Endothelial cell of umbilical vein (primary cell): Measurements from ENCODE around the gene CPEB2. TPM values are rescaled to one million over a fixed set of nuclear protein-coding genes. Genes with fewer than 3 reads are reported as not detected.

Source experiments
- BruUV-seq: library from RNA; stranded (reverse); fragments of 400-500 nt; replicated peaks from 2 replicates; lab custom pipeline; 2021; lab: Mats Ljungman, UMichigan
- CTCF ChIA-PET: fragments of 300-600, 350-600 bp; sonication (Branson Sonifier 250); formaldehyde crosslinking; loops from one replicate; lab custom pipeline; 2021; ENCODE audit warnings: antibody characterized with exemption, inconsistent platforms; lab: Charles Lee
- POLR2A ChIA-PET: fragments of 300-600, 350-600 bp; sonication (Branson Sonifier 250); formaldehyde crosslinking; loops from one replicate; lab custom pipeline; 2021; ENCODE audit warnings: antibody characterized with exemption, inconsistent platforms; lab: Charles Lee
- DNase-seq: peaks from one replicate; pipeline ENCODE4 v3.0.0-alpha.2; 2011; ENCODE audit warnings: low read depth, low spot score
- FAIRE-seq: peaks from 2 replicates; lab custom pipeline; 2011; peaks lifted over from hg19 to GRCh38; lab: Jason Lieb, UNC
- H2AFZ ChIP-seq: 2 replicates; pipeline ENCODE4 v1.6.0; 2012; ENCODE audit warnings: low read depth, low read length, control low read depth, inconsistent platforms
- H3K27ac ChIP-seq: 2 replicates; pipeline ENCODE4 v1.5.1; 2011; ENCODE audit warnings: low read depth, mild to moderate bottlenecking, control low read depth, low read length, moderate library complexity; ENCODE audit not compliant: insufficient read depth
- H3K27me3 ChIP-seq, 2 experiments: 2 replicates each; pipeline versions ENCODE4 v1.6.0 to v1.6.1; 2011; ENCODE audit warnings: low read length in 2 of 2, mixed read lengths in 1 of 2; ENCODE audit not compliant: control insufficient read depth in 2 of 2, insufficient read depth in 2 of 2
- H3K36me3 ChIP-seq, 2 experiments: 2 replicates in 1 of 2; 3 replicates in 1 of 2; pipeline ENCODE4 v1.5.1; 2011; ENCODE audit warnings: low read length in 2 of 2, mild to moderate bottlenecking in 1 of 2, moderate library complexity in 1 of 2; ENCODE audit not compliant: control insufficient read depth in 2 of 2, insufficient read depth in 2 of 2; ENCODE audit errors: extremely low read depth in 1 of 2
- H3K4me1 ChIP-seq: 3 replicates; pipeline ENCODE4 v1.5.1; 2011; ENCODE audit warnings: mild to moderate bottlenecking, low read length; ENCODE audit not compliant: control insufficient read depth, insufficient read depth; ENCODE audit errors: extremely low read depth
- H3K4me2 ChIP-seq: 2 replicates; pipeline ENCODE4 v1.6.1; 2011; ENCODE audit warnings: low read length, control low read depth, mixed read lengths; ENCODE audit not compliant: insufficient read depth
- H3K4me3 ChIP-seq, 3 experiments: fragments of 200-600 bp in 1 of 3; sonication (generic), shearing (Covaris generic) in 1 of 3; replicated peaks in 1 of 3; 2 replicates each; pipeline ENCODE4 v1.5.1; 2011 to 2016; ENCODE audit warnings: control low read depth in 3 of 3, low read length in 3 of 3, mild to moderate bottlenecking in 2 of 3, inconsistent platforms in 1 of 3, low read depth in 1 of 3, moderate library complexity in 1 of 3; ENCODE audit not compliant: insufficient read depth in 1 of 3
- H3K79me2 ChIP-seq: 2 replicates; pipeline ENCODE4 v1.6.0; 2012; ENCODE audit warnings: low read length, inconsistent platforms; ENCODE audit not compliant: control insufficient read depth, insufficient read depth
- H3K9ac ChIP-seq: replicated peaks from 2 replicates; pipeline ENCODE3; 2011; ENCODE audit warnings: low read length, control low read depth; ENCODE audit not compliant: insufficient read depth; ENCODE audit errors: extremely low read depth
- H3K9me1 ChIP-seq: replicated peaks from 3 replicates; pipeline ENCODE4 v1.6.0; 2011; ENCODE audit warnings: mild to moderate bottlenecking, low read length; ENCODE audit not compliant: control insufficient read depth, insufficient read depth; ENCODE audit errors: extremely low read depth
- H3K9me3 ChIP-seq: replicated peaks from 2 replicates; pipeline ENCODE4 v1.5.1; 2012; ENCODE audit warnings: low read length, inconsistent platforms; ENCODE audit not compliant: control insufficient read depth, insufficient read depth
- H4K20me1 ChIP-seq: replicated peaks from 2 replicates; pipeline ENCODE3; 2011; ENCODE audit warnings: mild to moderate bottlenecking, low read length; ENCODE audit not compliant: control insufficient read depth, insufficient read depth; ENCODE audit errors: extremely low read depth
- CTCF ChIP-seq, 2 donors: IDR thresholded peaks; 1 replicate in 1 of 2; 2 replicates in 1 of 2; pipeline ENCODE4 v1.5.1; 2011; ENCODE audit warnings: low read length in 2 of 2, mild to moderate bottlenecking in 2 of 2, moderate library complexity in 2 of 2, control low read depth in 1 of 2, inconsistent platforms in 1 of 2, low read depth in 1 of 2; ENCODE audit not compliant: insufficient read depth in 1 of 2; ENCODE audit errors: extremely low read depth in 1 of 2
- EZH2 ChIP-seq: IDR thresholded peaks from 2 replicates; pipeline ENCODE4 v1.6.1; 2012; ENCODE audit warnings: borderline replicate concordance, low read depth, mild to moderate bottlenecking, moderate library complexity, low read length, inconsistent platforms; ENCODE audit not compliant: severe bottlenecking
- GATA2 ChIP-seq: IDR thresholded peaks from 2 replicates; pipeline ENCODE4 v1.7.0; 2011; ENCODE audit warnings: low read depth, mild to moderate bottlenecking, moderate library complexity, mixed read lengths, low read length; ENCODE audit not compliant: insufficient read length, insufficient read depth
- JUN ChIP-seq: IDR thresholded peaks from 2 replicates; pipeline ENCODE4 v1.6.1; 2011; ENCODE audit warnings: borderline replicate concordance, low read depth; ENCODE audit not compliant: insufficient read length, insufficient read depth
- MYC ChIP-seq: IDR thresholded peaks from one replicate; pipeline ENCODE4 v1.6.1; 2011; ENCODE audit warnings: mild to moderate bottlenecking, low read depth, low read length
- POLR2A ChIP-seq: IDR thresholded peaks from 2 replicates; pipeline ENCODE4 v1.6.1; 2012; ENCODE audit warnings: low read depth, mild to moderate bottlenecking, control low read depth, low read length
- POLR2AphosphoS5 ChIP-seq: IDR thresholded peaks from 2 replicates; pipeline ENCODE4 v1.6.1; 2012; ENCODE audit warnings: low read depth, mild to moderate bottlenecking, control low read depth, low read length, moderate library complexity; ENCODE audit not compliant: insufficient read depth
- dilution Hi-C: fragments of 300-500 bp; cut with MboI; formaldehyde crosslinking; loops from one replicate; pipeline ENCODE4 v1.15.0; 2019; ENCODE audit warnings: low sequenced_read_pairs; ENCODE audit not compliant: extremely low pct_ligation_motif_present
- intact Hi-C: fragments of 100-400 bp; cut with micrococcal nuclease; formaldehyde crosslinking; loops from one replicate; pipeline ENCODE4 v1.10.0; 2022
- polyA plus RNA-seq, 4 experiments: library from polyadenylated mRNA; depleted of rRNA in 3 of 4; stranded (reverse) in 3 of 4; unstranded in 1 of 4; fragments of >200 nt; gene quantifications; 2 replicates each; pipeline versions ENCODE4 v1.2.1 to v1.2.3, GENCODE V29; 2011 to 2012; ENCODE audit warnings: missing spikeins in 1 of 4
- total RNA-seq: library from RNA; stranded (reverse); gene quantifications from 2 replicates; pipeline ENCODE4 v1.2.3, GENCODE V29; 2021
- TF ChIP-seq, protein P1 (sequence below): IDR thresholded peaks from 2 replicates; pipeline ENCODE4 v1.6.1; 2011; ENCODE audit not compliant: insufficient read depth, insufficient read length

CPEB2 gene
- total and polyA plus RNA-seq, 2 donors (not counting 3 experiments of a cell fraction or from before 2014, with no cell fraction given): 2.8 to 11.7 TPM

- H3K79me2 ChIP-seq: no peaks in the 10 kb centered on the region
- no peaks in the 10 kb centered on the region for H3K36me3 ChIP-seq
- no peaks in the 10 kb centered on the region for H3K27me3 ChIP-seq
- no peaks in the 10 kb centered on the region for H4K20me1 ChIP-seq
- ChIA-PET POLR2A (no interaction called here), CTCF (no interaction called here)
- H3K9me1 ChIP-seq: no peaks in the 10 kb centered on the region
- no peak overlapping the region for H2AFZ ChIP-seq
- DNase-seq (no peak), FAIRE-seq (no peak)
- no peak overlapping the region for H3K27ac ChIP-seq
- no peak overlapping the region for H3K4me3 ChIP-seq
- H3K4me1 ChIP-seq: no peaks in the 10 kb centered on the region
- TF ChIP-seq POLR2AphosphoS5 (no peak), MYC (no peak)
- dilution Hi-C loops: no loop called here
- no peaks in the 10 kb centered on the region for H3K9me3 ChIP-seq
- H3K4me2 ChIP-seq: no peak overlapping the region
- intact Hi-C loops: no loop called here
- H3K9ac ChIP-seq: no peak overlapping the region
- no TSS peak for BruUV-seq
Observed at GRCh38 chr4:14984448-14984847, 17.8 kb upstream of the CPEB2 start.

DNA sequence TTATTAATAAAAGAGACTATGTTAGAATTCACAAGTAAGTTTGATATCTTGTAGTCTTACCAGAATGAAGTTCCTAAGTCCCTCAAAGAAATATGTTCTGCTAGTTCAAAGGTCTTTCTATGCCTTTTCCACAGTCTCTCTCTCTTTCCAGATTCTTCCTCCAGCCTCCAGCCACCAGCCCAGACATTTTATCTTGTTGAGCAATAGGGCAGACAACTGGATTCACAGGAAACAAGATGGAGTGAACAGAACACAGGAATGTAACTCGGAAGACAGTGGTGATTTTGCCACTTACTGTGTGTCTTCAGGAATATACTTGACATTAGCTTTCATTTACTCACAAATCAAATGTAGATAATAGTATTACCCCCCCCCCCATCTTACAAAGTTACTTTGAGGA, 17.1 kb upstream of the CPEB2 start:
- Histone ChIP-seq H3K9ac (no peak overlapping the region), H3K9me3 (no peaks in the 10 kb centered on the region), H3K9me1 (no peaks in the 10 kb centered on the region), H3K4me2 (no peak overlapping the region), H2AFZ (no peak overlapping the region), H3K4me1 (no peaks in the 10 kb centered on the region), H3K79me2 (no peaks in the 10 kb centered on the region), H3K4me3 (no peak overlapping the region), H4K20me1 (no peaks in the 10 kb centered on the region), H3K27me3 (no peaks in the 10 kb centered on the region), H3K36me3 (no peaks in the 10 kb centered on the region), H3K27ac (no peak overlapping the region)
- POLR2A ChIA-PET: no interaction called here
- dilution Hi-C loops (no loop called here), intact Hi-C loops (no loop called here)
- no TSS peak for BruUV-seq
- no peak for DNase-seq
- TF ChIP-seq, protein P1, sequence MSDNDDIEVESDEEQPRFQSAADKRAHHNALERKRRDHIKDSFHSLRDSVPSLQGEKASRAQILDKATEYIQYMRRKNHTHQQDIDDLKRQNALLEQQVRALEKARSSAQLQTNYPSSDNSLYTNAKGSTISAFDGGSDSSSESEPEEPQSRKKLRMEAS: no peak
- no peak for TF ChIP-seq CTCF (IDR thresholded peaks at IDR 0.05; ENCODE audit: extremely low read depth in 1 of 2, insufficient read depth in 1 of 2, low read depth in 1 of 2, low read length in 2 of 2)
- no peak for TF ChIP-seq POLR2A
- TF ChIP-seq JUN: no peak
- TF ChIP-seq GATA2: no peak
- no peak for TF ChIP-seq EZH2
- CTCF ChIA-PET: no interaction called here
- no peak for FAIRE-seq
